IPS DF 19.7 (cell line): ENCODE results near the gene EIF2B2.
"Not testable (repeated sequence)": the region's sequence is repeated elsewhere in the genome, so short reads cannot be mapped to it uniquely, and the experiment has no call there.

Experiments used
- DNase-seq: peaks from one replicate; pipeline ENCODE4 v3.0.0-alpha.2; 2013; ENCODE audit warnings: low read depth, low spot score

Gene EIF2B2

DNA sequence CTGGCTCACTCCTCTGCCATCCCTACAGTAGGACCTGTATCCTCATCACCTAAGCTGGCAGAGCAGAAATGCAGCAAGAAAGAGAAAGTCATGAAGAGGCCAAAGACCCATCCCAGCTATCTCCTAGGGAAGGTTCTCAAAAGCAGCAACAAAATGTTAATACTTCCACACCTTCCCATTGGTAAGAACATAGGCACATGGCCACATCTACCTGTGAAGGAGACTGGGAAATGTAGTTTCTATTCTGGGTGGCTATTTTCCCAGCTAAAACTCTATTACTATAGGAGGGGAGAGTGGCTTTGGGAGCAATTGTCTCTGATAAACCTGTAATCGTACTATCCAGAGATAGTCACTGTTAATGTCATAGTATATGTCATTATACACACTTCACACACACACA is 13.7 kb upstream of the EIF2B2 start:
- DNase-seq = no peak

GRCh38 chr14:74994182-74994581 is 8.5 kb upstream of the EIF2B2 start:
- not testable (repeated sequence) for DNase-seq

DNA sequence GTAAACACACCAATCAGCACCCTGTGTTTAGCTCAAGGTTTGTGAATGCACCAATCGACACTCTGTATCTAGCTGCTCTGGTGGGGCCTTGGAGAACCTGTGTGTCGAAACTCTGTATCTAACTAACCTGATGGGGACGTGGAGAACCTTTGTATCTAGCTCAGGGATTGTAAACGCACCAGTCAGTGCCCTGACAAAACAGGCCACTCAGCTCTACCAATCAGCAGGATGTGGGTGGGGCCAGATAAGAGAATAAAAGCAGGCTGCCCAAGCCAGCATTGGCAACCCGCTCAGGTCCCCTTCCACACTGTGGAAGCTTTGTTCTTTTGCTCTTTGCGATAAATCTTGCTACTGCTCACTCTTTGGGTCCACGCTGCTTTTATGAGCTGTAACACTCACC is 6.9 kb upstream of the EIF2B2 start:
- not testable (repeated sequence) for DNase-seq

DNA sequence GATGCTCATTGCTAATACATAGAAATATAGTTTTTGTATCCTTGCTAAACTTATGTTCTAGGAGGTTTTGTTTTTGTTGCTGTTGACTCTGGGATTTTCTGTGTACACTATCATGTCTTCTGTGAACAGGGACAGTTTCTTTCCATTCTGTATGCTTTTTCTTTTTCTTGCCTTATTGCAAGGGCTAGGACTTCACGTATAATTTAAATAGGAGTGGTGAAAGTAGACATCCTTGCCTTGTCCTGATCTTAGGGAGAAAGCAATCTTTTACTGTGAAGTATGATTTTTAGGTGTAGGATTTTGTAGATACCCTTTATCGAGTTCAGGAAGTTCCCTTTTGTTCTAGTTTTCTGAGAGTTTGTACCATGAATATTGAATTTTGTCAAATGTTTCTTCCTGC is 1.5 kb upstream of the EIF2B2 start:
- DNase-seq = no peak

DNA sequence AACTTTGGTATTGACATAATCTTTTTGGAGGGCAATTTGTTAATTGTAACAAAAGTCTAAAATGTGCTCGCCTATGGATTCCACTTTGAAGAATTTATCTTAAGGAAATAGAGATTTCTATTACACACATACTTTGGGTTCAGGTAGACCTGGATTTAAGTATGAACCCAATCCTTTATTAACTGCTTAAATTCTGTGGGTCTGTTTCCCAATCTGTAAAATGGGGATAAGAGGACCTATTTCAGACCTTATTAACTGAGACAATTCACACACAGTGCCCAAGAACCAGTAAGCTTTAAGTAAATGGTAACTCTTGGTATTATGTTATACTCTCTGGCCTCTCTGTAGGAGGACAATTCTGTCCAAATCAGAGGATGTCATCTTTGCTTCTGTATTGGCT is 822 bp upstream of the EIF2B2 start:
- DNase-seq = no peak

DNA sequence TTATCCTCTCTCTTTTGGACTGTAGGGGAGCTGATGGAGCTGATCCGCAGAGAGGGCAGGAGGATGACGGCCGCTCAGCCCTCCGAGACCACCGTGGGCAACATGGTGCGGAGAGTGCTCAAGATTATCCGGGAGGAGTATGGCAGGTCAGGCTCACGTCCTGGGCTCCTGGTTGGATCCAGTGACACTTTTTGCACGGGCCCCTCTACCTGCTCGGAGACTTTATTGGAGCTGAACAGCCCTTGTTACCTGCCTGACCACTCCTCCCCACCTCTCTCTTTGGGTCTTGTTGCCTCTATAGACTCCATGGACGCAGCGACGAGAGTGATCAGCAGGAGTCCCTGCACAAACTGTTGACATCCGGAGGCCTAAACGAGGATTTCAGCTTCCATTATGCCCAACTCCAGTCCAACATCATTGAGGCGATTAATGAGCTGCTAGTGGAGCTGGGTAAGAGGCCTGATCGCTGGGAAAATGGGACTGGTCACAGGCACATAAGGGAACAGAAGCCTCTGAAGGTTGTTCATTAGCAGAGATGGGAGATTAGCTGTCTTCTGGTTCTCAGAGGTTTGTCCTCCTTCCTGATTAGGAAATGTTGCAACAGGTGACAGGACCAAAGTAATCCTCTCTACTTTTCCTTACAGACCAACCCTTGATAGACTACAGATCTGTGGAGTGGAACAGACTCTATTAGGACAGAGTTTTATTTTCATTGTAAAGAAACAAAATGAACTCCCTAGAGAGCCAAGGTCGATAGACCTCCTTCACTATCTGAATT is 718 bp downstream of the EIF2B2 start:
- DNase-seq = no peak

GRCh38 chr14:75005357-75005756 is 2.6 kb downstream of the EIF2B2 start:
- no peak for DNase-seq

GRCh38 chr14:75009176-75009575 is 6.5 kb downstream of the EIF2B2 start:
- no peak for DNase-seq

DNA sequence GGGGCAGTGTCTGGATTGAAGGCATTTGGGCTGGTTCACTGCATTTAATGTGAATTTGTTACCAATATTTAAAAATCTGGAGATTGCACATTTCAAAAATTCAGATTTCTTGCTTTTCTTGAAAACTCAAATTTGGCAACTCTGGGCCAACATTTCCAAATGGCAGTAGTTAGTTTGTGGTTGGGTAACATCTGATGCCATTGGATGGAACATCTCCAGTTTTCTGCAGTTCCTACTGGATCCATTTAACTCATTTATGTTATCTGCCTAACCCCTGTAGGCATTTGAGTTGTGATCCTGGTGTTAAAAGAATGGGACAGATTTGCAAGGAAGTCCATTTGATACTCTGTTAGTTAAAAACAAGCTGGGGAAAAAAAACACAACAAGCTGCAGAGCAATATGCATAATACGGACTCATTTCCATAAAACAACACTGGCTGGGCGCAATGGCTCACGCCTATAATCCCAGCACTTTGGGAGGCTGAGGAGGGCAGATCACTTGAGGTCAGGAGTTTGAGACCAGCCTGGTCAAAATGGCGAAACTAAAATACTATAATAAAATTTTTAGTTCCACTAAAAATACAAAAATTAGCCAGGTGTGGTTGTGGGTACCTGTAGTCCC is 7.9 kb downstream of the EIF2B2 start:
- no peak for DNase-seq

- DNase-seq = no peak
These were observed 8.8 kb downstream of the EIF2B2 start for GRCh38 chr14:75011356-75011994.

GRCh38 chr14:75013290-75013689 is 10.6 kb downstream of the EIF2B2 start:
- DNase-seq = no peak

DNA sequence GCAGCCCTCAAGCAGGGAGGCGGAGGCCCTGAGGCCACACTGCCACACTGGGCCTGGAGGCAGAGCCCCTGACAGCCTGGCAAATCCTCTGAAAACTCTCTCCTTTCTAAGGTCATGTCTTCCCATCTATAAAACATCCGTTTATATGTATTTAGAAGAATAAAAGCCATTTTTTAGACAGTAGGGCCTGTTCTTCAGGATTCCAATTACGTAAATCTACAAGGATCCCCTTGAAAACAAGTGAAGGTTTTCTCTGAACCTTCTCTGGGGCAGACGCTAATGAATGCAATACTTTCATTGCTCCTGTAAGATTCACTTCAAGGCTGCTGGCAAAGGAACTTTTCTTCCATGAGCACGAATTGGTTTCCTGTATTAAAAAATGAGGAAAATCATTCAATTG is 12.8 kb downstream of the EIF2B2 start:
- DNase-seq = no peak

GRCh38 chr14:75016815-75017214 is 14.1 kb downstream of the EIF2B2 start:
- DNase-seq = no peak

- no peak for DNase-seq
These were observed 16.0 kb downstream of the EIF2B2 start for GRCh38 chr14:75018694-75019093.

- DNase-seq = no peak
These were observed 19.9 kb downstream of the EIF2B2 start for GRCh38 chr14:75022655-75023054.

GRCh38 chr14:75023108-75023507 is 20.4 kb downstream of the EIF2B2 start:
- DNase-seq = no peak

GRCh38 chr14:75025082-75025481 is 22.4 kb downstream of the EIF2B2 start:
- DNase-seq = no peak

GRCh38 chr14:75025876-75026275 is 23.2 kb downstream of the EIF2B2 start:
- DNase-seq = no peak

DNA sequence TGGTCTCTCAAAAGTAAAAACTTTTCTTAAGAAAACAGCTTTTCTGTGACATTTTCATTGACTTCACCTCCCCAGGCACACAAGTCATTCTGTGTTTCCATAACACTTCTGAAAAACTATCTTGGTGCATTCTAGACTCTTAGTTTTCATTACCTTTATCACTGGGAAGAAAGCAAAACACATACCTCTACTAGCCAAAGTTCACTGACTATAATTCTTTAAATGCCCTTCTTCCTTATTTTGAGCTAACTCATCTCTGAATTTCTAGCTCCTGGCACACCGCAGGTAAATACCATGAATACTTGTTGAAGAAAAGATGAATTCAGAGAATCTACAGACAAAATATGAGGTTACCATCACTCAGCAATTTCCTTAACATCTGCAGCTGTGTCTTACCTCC is 27.4 kb downstream of the EIF2B2 start:
- no peak for DNase-seq

DNA sequence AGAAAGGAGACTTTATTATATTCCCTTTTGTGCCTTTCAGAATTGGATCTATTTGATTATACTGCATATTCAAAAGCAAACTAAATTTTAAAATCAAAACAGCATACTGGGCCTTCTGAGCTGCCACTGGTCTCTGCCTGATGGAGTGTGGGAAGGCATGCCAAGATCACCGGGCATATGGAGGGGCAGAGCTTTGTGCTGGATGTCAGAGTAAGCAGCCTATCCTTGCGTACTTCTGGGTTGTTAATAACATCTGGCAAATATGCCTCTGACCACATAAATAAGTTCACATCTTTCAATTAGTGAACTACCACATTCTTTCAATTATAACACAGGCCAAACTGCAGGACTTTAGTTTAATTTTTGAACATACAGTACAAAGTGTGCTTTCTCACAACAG is 30.2 kb downstream of the EIF2B2 start:
- no peak for DNase-seq

GRCh38 chr14:75040507-75040906 is 37.8 kb downstream of the EIF2B2 start:
- no peak for DNase-seq

DNA sequence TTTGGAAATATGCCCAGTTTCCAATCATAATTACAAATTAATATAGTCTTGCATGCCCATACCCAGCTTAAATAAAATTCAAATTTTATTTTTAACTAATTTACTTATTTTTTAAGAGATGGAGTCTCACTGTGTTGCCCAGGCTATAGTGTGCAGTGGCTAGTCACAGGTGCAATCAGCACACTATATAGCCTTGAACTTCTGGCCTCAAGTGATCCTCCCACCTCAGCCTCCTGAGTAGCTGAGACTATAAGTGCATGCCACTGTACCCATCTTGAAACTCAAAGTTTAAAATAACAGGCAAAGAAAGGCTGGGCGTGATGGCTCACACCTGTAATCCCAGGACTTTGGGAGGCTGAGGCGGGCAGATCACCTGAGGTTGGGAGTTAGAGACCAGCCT is 38.2 kb downstream of the EIF2B2 start:
- no peak for DNase-seq

GRCh38 chr14:75041613-75042012 is 38.9 kb downstream of the EIF2B2 start:
- DNase-seq = no peak
